ENCODE measurements around the gene ARV1.
"Not testable (repeated sequence)": the region's sequence is repeated elsewhere in the genome, so short reads cannot be mapped to it uniquely, and the experiment has no call there.

Gene ARV1

DNA sequence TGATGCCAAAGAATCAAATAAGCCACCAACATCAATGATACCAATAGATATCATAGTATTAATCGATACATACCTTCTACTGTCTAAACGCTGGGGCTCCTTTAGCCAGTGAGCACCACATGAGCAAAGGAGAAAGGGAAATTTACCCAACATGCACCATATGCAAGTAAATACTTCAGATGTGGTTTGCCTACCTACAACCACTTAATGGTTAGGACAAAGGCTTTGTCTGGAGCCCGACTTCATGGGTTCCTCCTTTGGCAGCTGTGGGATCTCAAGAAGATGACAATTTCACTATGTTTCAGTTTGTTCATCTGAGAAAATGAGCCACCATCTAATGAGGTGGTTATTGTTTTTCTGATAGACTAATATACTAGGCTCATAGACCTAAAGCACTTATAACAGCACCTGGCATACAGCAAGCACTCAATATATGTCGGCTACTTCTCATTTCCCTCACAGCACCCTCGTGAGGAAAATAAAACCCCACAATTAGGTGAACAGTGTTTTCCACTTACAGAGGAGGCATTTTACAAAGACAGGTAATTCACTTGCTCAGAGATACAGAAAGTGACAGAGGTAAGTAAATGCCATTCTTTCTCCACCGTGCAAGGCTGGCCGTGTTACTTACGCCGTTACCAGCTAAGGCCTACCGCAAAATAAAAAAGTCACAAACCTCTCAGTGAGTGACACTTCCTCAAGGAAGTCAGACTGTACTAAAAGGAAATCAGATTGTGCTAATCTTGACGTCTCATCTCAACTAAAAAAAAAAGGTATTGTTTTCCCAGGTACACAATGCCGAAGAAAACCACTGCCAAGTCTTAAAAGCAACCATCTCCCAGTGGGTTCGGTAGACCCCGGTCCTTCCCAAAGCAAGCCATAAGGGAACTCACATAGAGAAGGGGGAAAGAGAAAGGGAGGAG is 1.8 kb upstream of the ARV1 start:
- FAIRE-seq, result no peak

DNA sequence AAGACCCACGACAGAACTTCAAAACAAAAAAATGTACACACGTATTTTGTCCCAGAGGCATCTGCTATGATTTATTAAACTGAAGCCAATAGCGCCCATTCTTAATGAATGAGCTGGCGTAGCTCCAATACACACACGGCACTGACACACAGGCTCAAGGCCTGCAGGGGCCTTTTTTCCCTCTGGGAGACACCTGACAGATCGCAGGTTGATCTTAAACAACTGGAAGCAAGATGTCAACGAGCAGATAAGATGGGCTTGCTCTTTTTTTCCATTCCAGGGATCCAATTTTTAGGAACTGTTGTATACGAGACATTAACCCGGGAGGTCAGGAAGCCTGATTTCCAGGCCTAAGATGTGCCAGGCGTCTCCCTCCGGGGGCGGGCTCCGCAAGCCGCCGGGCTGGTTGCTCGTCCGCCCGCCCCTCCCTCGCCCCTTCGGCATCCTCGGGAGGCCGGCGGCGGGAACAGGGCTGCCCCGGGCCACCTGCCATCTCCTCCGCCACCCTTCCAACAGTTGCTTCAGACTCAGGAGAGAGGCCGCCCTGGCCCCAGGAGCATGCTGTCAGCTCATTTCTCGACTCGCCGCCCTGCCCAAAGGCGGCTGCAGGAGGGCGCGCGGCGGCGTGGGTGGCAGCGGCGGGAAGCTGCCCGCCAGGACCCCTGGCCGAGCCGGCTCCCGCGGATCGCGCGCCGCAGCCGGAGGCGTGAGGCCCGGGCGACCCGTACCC is 968 bp upstream of the ARV1 start:
- FAIRE-seq, result no peak

GRCh38 chr1:230979389-230979716 is 459 bp downstream of the ARV1 start:
- no peak for FAIRE-seq

DNA sequence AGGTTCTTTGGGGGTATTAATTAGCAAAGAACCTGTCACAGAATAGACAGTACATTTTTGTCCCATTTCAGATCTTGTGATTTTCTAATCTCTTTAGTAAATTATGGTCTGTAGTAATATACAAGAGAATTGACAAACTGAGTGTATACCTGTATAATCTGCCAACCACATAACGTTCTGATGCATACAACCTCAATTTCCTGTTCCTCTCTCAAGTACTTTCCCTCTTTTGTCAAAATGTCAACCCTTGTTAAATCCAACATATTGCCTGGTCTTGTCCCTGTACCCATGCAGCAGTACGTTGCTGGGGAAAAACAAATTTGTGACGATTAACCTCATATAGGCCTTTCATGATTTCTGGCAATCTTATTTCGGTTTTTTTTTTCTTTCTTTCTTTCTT is 1.1 kb downstream of the ARV1 start:
- FAIRE-seq, result no peak

DNA sequence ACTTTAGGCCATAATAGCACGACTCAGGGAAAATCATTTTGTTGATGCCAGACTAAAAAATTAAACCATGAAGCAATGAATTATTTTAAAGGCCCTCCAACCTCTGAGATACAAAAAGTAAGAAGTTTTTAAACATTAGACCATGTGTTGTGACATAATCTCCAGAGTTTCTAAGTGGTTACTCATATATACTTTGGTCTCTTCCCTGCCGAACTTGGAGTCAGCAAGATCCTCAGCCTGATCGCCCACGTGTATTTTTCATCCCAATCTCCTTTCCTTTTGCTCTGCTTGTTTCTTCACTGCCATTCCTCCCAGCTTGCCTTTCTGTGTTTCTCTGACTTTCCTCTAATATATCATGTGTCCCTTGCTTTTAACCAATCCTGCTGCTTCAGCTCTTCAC is 3.8 kb downstream of the ARV1 start:
- no peak for FAIRE-seq

- FAIRE-seq, result no peak
These were observed 4.9 kb downstream of the ARV1 start for GRCh38 chr1:230983811-230984210.

DNA sequence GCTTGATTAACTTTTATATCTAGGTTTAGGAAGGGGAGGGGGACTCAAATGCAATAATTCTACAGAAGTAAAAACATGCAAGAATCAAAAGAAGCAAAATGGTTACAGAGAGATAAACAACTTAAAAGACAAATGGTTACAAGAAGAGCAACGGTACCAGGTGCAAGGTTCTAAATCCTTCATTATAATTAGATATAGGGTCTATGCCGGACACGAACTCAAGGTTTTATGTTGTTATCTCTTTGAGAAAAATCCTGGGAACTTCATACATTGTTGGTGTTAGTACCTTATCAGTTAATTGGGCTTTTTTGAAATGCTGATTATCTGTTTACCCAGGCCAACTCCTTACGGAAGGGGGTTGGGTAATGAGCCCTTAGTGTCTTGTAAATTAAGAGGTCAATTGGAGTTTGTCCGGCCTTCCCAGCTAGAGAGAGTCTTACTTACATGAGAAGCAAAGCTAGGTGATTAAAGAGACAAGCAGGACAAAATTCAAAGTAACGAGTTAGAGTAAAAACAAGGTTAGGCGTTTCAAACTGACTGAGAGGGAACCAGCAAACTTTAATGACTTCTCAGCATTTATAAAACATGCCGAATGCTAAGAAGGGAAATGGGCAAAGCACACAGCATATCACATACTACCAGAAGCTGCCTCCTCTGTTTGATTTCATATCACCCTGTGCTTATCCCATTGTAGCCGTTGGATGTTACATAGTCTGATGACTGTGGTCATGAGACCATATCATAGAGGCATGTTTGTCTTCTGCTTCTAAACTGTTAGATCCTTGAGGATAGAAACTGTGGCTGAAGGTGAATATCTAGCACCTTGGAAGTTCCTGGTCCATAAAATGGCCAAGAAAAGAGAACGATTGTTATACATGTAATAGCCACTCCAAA is 6.0 kb downstream of the ARV1 start:
- FAIRE-seq, result not testable (repeated sequence)

DNA sequence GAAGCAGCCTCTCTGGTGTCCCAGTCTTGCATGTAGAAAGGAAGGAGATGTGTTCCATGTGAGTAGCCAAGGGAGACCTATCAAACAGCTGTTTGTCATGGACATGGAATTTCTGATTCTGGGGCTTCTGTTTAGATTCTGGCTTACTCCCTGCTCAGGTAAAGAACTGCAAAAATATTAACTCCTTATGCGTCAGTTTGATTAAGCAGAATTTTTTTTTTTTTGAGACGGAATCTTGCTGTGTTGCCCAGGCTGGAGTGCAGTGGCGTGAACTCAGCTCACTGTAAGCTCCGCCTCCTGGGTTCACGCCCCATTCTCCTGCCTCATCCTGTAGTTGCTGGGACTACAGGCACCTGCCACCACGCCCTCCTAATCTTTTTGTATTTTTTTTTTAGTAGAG is 6.8 kb downstream of the ARV1 start:
- no peak for FAIRE-seq

- FAIRE-seq, result no peak
These were observed 8.1 kb downstream of the ARV1 start for GRCh38 chr1:230986976-230987375.

DNA sequence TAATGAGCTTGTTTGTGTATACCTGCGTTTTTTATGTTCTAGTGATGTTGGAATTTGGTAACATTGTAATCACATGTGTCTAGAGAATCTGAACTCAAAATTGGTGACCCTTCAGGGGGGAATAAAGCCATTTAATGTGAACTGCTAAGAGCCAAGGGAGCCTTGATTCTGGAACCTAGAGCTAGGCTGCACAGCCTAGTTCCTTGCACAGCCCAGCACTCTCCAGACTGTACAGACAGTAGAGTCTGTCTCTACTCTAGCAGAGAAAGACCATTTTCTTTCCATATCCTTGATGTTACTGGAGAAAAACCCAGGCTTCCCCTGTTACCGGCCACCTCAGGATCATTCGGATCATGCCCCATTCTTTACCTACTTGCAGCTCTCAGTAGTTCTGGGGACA is 8.6 kb downstream of the ARV1 start:
- FAIRE-seq, result no peak

DNA sequence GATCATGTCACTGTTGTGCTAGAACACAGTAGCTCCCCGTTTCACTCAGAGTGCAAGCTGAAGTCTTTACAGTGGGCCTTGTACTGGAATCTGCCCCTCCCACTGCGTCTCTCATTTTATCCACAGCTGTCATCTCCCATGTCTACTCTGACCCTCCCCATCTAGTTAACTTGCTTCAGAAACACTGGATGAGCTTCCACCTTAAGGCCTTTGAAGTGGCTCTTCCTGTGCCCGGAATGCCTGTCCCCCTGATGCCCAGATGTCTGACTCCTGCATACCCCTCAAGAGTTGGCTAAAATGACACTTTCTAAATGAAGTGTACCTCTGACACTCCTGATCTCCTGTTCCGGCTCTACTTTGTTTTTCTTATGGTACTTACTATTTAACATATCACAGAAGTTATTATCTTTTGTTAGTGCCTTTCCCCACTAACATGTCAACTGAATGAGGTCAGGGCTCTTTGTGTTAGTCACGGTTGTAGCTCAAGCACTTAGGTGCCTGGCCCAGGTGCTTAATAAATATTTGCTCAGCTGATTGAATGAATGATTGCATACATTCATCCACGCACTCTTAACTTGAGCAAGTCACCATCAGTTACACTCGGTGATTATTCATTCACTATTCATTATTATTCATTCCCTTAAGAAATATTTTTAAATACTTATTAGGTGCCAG is 13.3 kb downstream of the ARV1 start:
- FAIRE-seq, result no peak

DNA sequence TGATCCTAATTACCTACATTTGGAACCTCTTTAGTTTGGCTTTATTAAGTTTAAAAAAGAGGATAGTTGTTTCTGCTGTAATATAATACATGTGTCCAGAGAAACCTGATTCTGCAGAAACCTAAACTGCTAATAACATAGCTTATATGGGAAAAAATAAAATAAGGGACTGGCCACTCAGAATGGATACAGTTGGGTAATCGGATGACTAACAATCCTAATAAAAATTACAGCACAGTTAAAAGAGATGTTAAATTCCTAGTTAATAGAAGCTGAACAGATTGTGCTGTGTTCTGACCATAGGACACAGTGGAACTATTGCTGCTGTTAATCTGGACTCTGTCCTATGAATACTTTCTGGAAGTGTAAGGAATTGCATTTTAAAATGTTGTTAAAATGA is 16.0 kb downstream of the ARV1 start:
- no peak for FAIRE-seq

- no peak for FAIRE-seq
These were observed 21.3 kb downstream of the ARV1 start for GRCh38 chr1:231000201-231000600.

GRCh38 chr1:231000639-231001038 is 21.7 kb downstream of the ARV1 start:
- FAIRE-seq, result no peak

GRCh38 chr1:231001892-231002291 is 23.0 kb downstream of the ARV1 start:
- no peak for FAIRE-seq

GRCh38 chr1:231007535-231007934 is 28.6 kb downstream of the ARV1 start:
- not testable (repeated sequence) for FAIRE-seq

- no peak for FAIRE-seq
These were observed 32.5 kb downstream of the ARV1 start for GRCh38 chr1:231011360-231011759.

GRCh38 chr1:231011963-231012362 is 33.1 kb downstream of the ARV1 start:
- FAIRE-seq, result no peak

GRCh38 chr1:231013391-231014015 is 34.6 kb downstream of the ARV1 start:
- FAIRE-seq, result no peak

GRCh38 chr1:231016234-231016633 is 37.3 kb downstream of the ARV1 start:
- FAIRE-seq, result no peak

DNA sequence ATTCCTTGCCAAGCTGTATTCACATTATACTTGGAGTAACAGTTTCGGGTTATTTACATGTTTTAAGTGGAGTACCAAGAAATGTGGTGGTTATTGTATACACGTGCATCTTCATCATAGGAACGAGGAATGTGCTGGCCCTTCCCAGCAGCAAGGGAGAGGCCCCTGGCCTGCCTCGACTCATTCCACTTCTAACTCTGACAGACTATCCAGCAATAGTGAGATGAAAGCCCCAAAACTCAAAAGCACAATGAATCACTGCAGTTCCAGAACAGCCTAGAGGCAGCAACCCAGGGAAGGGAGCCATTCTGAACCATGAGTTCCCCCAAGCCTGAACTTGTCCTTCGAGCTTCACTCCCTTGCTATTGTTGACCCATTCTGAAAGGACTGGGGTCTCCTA is 38.1 kb downstream of the ARV1 start:
- FAIRE-seq, result no peak

DNA sequence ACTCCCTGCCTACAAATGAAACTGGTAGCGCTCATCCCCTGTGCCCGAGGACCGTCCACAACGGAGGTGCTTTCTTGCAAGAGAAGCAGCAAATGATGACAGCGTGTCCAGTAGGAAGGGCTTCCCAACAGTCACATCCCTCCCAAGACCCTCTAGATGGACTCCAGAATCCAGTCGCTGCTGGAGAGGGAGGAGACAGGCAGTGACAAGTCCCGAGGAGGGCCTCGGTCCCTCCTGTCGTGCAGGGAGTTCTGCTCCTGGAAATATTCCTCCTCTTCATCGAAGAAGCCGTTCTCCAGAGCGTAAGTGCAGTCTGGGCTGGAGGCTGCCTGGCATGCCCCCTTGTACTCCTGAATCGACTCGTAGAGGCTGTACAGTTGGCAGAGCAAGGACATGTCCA is 40.8 kb downstream of the ARV1 start:
- FAIRE-seq, result no peak
